HG02610 (cell line): ENCODE data around the gene ALG1.
"Not testable (repeated sequence)": the region's sequence is repeated elsewhere in the genome, so short reads cannot be mapped to it uniquely, and the experiment has no call there.

Experiments
- ATAC-seq: cut with Tn5 transposase; IDR thresholded peaks from one replicate; pipeline ENCODE4 v1.9.1; 2021; ENCODE audit warnings: mild to moderate bottlenecking, moderate library complexity; ENCODE audit not compliant: unreplicated experiment

ALG1 gene

GRCh38 chr16:5097061-5097469 is 25.4 kb downstream of the ALG1 start:
- not testable (repeated sequence) for ATAC-seq

- ATAC-seq = peak; percentile 97
Observed at GRCh38 chr16:5097470-5098220, 26.0 kb downstream of the ALG1 start, which contains the start of gene EEF2KMT. Gene EEF2KMT, minus strand, starts transcription at chr16:5097795. Its CDS starts 56 bp downstream, at chr16:5097739.

GRCh38 chr16:5098221-5099159 is 26.8 kb downstream of the ALG1 start:
- not testable (repeated sequence) for ATAC-seq

- not testable (repeated sequence) for ATAC-seq
Observed at GRCh38 chr16:5099174-5099573, 27.5 kb downstream of the ALG1 start.

- ATAC-seq = not testable (repeated sequence)
Observed at GRCh38 chr16:5103296-5104032, 31.8 kb downstream of the ALG1 start.

GRCh38 chr16:5105039-5105438 is 33.4 kb downstream of the ALG1 start:
- ATAC-seq = not testable (repeated sequence)

GRCh38 chr16:5108505-5109158 is 37.0 kb downstream of the ALG1 start:
- no peak for ATAC-seq

GRCh38 chr16:5110933-5111332 is 39.3 kb downstream of the ALG1 start:
- not testable (repeated sequence) for ATAC-seq

- not testable (repeated sequence) for ATAC-seq
Observed at GRCh38 chr16:5116780-5117295, 45.2 kb downstream of the ALG1 start.

GRCh38 chr16:5117300-5118087 is 45.9 kb downstream of the ALG1 start:
- ATAC-seq = not testable (repeated sequence)

GRCh38 chr16:5131467-5132004 is 59.9 kb downstream of the ALG1 start:
- not testable (repeated sequence) for ATAC-seq

- ATAC-seq = not testable (repeated sequence)
Observed at GRCh38 chr16:5132915-5133600, 61.4 kb downstream of the ALG1 start.

- ATAC-seq = not testable (repeated sequence)
Observed at GRCh38 chr16:5134739-5135452, 63.3 kb downstream of the ALG1 start.
